ENCODE results near the gene ACKR2.
"Not testable (repeated sequence)": the region's sequence is repeated elsewhere in the genome, so short reads cannot be mapped to it uniquely, and the experiment has no call there.

Gene ACKR2

DNA sequence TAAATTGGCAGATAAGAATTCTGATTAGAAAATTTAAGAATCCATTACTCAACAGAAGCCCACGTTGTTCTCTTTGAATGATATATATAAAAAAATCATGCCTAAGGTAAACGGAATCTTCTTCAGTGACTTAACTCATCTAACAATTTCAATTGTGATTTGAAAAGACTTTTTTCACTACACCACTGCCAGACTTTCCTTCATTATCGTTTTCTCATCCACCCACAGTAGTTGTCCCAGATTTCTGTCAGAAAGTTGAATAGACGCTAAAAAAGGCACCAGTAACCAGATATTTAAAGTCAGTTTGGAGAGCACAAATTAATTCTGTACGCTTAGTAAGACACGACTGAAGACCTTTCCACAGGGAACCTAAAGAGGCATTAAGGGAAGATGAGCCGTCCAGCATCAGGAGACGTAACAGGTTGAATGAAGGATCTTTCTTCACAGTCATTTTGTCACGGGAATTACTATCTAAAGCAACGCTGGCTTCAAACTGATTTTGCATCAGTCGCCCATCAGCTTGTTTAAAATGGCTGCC is 6.3 kb upstream of the ACKR2 start:
- no peak for FAIRE-seq

DNA sequence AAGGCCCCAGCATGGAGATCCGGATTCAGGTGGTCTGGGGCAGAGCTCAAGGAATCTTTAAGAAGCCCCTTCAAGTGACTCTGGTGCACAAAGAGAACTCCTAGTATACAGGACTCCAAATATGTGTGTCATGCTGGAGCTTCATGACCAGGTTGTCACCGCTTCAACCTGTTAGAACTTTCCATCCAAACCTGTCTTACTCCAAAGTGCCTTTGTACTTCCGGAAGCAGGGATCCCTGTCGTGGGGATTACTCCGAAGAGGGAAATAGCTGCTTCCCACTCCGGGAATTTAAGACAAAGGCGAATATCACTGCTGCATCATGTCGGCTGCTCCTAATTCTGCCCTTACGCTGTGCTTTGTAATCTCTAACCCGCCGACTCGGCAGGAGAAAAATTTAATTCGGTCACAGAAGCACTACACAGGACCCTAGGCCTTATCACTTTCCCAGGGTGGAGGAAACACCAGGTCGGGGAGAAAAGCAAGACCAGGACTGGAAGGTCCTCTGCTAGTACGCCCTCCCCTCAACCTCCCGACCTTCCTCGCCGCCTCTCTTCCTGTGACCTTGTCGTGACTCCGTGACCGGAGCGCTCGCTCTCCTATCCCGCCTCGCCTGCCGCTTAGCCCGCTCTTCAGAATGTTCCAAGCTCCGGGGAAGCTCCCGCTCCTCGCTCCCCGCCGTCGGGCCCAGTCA is 5.7 kb upstream of the ACKR2 start:
- FAIRE-seq, result no peak

DNA sequence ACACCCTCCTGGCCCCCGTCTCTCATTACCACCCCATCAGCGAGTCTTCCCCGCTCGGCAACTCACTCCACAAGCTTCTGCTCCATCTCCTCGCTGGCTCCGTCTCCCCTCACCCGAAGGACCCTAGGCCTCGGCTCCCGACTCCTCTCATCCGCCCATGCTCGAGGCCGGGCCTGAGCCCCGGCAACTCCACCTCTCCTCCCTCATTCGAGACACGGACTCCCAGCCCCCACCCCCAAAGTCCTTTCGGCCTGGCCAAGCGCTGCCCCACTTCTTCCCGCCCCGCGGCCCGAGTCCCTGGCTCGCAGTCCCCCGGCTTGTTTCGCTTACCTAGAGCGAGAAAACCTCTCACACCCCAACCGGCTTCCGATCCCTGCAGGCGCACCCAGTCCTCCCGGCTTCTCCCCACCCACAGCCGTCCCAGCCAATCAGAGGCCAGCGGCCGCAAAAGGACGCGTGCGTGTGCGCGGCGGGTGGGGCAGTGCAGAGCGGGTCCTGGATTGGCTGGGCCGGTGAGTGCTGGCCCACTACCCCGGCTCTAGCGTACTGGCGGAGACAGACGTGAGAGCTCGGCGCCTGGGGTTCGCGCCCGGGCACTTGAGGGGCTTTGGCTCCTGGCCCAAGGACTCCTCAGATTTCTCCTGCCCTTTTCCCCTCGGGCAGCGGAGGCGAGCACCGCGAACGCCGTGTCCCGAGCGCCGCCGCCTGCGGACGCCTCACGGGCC is 5.0 kb upstream of the ACKR2 start, which contains the start of gene HIGD1A:
TSS of gene HIGD1A (minus strand) at position 385 of the 725 bp plus-strand sequence. CDS start 10,237 bp downstream, outside the sequence.
- FAIRE-seq, result peak; percentile 85

DNA sequence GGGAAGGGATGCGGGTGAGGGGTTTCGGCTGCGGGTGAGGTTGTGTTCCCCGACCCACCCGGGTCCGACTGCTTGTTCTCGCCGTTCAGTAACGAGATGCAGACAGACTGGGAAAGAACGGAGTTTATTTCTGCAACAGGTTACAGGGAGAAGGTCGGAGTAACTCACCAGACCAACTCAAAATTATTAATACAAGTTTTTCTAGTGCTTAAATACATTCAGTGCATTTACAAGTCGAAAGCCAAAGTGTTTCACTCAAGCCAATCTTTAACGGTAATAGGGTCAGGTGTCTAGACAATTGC is 4.5 kb upstream of the ACKR2 start:
- FAIRE-seq, result no peak

DNA sequence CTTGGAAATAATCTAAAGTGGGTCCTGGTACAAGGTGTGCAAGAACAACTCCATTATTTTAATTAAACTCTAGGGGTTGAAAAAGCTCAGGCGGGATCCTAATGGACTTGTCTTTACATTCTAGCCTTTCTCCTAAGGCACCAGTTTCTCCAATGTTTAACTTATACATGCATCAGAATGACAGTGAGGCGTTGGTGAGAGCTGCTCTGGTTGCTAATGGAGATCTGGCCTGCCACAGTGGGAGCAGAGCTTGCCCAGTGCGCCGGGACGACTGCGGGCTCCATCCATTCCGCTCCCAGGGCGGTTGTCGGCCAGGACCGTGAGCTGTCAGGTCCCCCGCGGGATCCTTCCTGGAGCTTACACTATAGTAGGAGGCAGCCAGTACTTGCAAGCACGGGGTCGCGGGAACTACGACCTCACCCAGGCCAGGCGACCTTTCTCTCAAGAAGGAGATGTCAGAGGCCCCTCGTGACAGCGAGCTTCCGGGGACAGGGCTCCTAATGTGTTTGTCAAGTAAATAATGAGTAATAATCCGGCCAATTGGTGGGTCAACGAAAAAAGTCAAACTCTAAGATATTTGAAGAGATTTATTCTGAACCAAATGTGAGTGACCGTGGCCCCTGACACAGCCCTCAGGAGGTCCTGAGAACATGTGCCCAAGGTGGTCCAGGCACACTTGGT is 4.0 kb upstream of the ACKR2 start:
- FAIRE-seq, result no peak

GRCh38 chr3:42807929-42808328 is 1.3 kb upstream of the ACKR2 start:
- no peak for FAIRE-seq

- FAIRE-seq, result not testable (repeated sequence)
Measured at GRCh38 chr3:42810706-42811105, 1.5 kb downstream of the ACKR2 start.

DNA sequence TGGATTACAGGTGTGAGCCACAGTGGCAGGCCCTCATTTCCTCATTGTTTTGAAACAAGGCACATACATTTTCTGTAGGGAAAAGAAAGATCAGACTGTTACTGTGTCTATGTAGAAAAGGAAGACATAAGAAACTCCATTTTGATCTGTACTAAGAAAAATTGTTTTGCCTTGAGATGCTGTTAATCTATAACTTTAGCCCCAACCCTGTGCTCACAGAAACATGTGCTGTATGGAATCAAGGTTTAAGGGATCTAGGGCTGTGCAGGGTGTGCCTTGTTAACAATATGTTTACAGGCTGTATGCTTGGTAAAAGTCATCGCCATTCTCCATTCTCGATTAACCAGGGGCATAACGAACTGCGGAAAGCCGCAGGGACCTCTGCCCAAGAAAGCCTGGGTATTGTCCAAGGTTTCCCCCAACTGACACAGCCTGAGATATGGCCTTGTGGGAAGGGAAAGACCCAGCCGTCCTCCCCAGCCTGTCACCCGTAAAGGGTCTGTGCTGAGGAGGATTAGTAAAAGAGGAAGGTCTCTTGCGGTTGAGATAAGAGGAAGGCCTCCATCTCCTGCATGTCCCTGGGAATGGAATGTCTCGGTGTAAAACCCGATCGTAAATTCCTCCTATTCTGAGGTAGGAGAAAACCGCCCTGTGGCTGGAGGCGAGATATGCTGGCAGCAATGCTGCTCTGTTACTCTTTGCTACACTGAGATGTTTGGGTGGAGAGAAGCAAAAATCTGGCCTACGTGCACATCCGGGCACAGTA is 2.1 kb downstream of the ACKR2 start:
- FAIRE-seq, result not testable (repeated sequence)

DNA sequence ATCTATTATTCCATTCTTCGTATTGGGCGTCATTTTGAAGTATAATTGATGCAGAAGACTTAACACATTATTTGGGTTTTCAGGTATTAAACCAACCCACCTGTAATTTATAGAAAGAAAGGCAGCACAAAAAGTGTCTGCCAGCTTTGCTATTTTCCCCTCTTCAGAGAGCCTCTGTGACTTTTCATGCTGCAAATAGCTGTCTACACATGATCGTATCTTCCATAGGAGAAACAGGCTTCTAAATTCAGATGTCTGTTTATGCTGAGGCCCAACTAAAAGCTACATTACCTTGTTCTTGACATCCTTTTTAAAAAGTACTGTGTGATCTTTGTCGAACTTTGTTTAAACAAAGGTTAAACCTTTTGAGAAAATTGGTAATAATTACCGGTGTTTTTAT is 5.0 kb downstream of the ACKR2 start:
- FAIRE-seq, result no peak

DNA sequence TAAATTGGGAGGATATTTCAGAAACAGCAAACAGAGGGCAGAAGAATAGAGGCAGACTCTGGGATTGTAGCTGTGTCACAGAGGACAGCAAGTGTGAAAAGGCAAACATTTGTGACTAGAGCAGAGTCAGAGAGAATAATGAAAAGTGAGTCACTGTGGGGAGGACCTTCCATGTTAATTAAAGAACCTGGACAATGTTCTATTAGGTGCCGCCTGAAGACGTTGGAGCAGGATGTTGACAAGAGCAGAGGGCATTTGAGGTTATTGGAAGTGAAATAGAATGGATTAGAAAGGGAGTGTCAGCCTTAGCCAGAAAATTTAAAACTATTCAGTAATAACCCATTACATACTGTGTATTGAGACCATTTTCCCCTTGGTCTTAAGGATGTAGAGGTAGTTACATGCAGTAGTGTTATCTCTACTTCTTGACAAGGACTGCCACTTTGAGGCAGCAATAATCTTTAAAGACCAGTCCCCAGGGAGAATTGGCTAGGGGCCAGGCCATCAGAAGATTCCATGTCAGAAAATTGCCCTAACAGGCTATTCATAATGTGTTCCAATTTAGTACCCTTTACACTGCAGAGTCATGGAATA is 5.8 kb downstream of the ACKR2 start:
- no peak for FAIRE-seq

GRCh38 chr3:42815826-42816225 is 6.6 kb downstream of the ACKR2 start:
- FAIRE-seq, result no peak

DNA sequence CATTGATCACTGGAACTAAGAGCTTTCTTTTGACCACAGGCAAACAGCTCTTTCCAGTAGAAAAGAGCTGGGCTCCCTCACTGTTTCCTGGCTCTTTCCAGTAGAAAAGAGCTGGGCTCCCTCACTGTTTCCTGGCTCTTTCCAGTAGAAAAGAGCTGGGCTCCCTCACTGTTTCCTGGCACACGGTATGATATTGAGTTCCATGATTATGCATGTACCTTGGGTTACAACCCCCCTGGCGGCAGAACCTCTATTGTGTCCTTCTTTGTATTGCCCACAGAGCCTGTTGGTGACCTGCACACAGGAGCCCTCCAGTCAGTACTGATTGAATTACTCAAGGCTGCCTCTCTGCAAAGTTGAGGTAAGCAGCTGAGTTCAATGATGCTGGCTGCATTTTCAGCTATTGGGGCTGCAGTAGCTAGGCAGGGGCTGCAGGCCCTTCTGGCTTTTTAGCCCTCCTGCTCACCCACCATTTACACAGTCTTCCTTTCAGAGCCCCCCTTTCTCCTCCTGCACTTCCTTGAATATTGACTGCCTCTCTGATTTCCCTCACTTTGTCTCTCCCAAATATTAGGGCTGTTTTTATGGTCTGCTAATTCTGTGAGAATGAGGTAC is 10.2 kb downstream of the ACKR2 start:
- no peak for FAIRE-seq

DNA sequence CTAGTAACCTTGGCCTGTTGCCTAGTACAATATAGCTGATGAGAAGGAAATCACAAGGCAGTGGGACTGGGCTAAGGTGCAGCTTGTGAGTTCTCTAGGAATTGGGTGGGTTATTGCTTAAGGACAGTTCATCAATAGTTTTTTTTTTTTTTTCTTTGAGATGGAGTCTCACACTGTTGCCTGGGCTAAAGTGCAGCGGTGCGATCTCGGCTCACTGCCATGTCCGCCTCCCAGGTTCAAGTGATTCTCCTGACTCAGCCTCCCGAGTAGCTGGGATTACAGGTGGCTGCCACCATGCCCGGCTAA is 11.5 kb downstream of the ACKR2 start:
- FAIRE-seq, result no peak

GRCh38 chr3:42822828-42823227 is 13.6 kb downstream of the ACKR2 start:
- FAIRE-seq, result no peak

- no peak for FAIRE-seq
Measured at GRCh38 chr3:42823351-42823750, 14.1 kb downstream of the ACKR2 start.

DNA sequence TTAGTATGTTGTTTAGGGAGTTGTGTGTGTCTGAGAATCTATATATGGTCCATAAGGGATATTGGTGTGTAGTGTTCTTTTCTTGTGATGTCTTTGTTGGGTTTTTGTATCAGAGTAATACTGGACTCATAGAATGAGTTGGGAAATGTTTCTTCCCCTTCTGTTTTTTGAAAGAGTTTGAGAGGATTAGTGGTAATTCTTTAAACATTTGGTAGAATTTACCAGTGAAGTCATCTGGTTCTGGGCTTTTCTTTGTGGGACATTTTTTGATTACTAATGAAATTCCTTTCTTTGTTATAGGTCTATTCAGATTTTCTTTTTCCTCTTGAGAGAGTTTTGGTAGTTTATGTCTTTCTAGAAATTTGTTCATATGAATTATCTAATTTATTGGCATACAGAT is 16.9 kb downstream of the ACKR2 start:
- no peak for FAIRE-seq

DNA sequence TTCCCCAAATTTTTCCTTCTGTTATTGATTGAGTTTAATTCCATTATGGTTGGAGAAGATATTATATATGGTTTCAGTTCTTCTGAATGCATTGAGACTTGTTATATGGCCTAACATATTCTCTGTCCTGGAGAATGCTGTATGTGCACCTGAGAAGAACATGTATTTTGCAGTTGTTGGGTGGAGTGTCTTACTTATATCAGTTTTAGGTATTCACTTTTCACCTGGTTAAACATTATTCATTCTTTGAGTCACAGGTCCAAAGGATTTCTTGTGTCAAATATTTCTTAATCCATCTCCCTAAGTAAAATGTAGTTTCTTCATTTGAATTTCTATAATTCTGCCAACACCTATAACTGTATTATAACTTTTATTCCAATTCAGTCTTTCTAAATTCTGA is 17.8 kb downstream of the ACKR2 start:
- FAIRE-seq, result no peak

- no peak for FAIRE-seq
Measured at GRCh38 chr3:42827654-42828053, 18.4 kb downstream of the ACKR2 start.

GRCh38 chr3:42829083-42829627 is 19.9 kb downstream of the ACKR2 start:
- no peak for FAIRE-seq

- no peak for FAIRE-seq
Measured at GRCh38 chr3:42829628-42830436, 20.6 kb downstream of the ACKR2 start.

Measured in TTC549 (cell line).